ENCODE measurements around the gene DRC7. TPM values are rescaled to one million over a fixed set of nuclear protein-coding genes. Genes with fewer than 3 reads are reported as not detected.

Gene DRC7
- total and polyA plus RNA-seq, 4 donors, result 0.06 to 1.8 (median 0.08) TPM; not detected in 1

- H3K9ac ChIP-seq (ENCODE audit: low read depth in 1 of 2, low read length in 2 of 2), result no peak overlapping the region
- H3K27me3 ChIP-seq (ENCODE audit: control insufficient read depth in 4 of 4, insufficient read depth in 4 of 4, low read length in 3 of 4), result no peaks in the 10 kb centered on the region
- H3K27ac ChIP-seq (ENCODE audit: low read depth in 1 of 2, low read length in 2 of 2), result no peak overlapping the region
- peaks cover 0 to 3% (median 2%) of the 10 kb centered on the region in 4 donors for H3K4me1 ChIP-seq (ENCODE audit: control insufficient read depth in 4 of 4, insufficient read depth in 4 of 4, low read length in 3 of 4)
- no peaks in the 10 kb centered on the region for H3K36me3 ChIP-seq (ENCODE audit: control insufficient read depth in 4 of 4, insufficient read depth in 3 of 4, low read depth in 1 of 4, low read length in 3 of 4)
- no peak for TF ChIP-seq HNF4G (IDR thresholded peaks at IDR 0.05)
- no peak for TF ChIP-seq SP1 (IDR thresholded peaks at IDR 0.05)
- no peak for TF ChIP-seq YY1 (IDR thresholded peaks at IDR 0.05)
- TF ChIP-seq MAX (IDR thresholded peaks at IDR 0.05), result no peak
- TF ChIP-seq CTCF (IDR thresholded peaks at IDR 0.05; ENCODE audit: low read depth, low read length, missing input control), result no peak
- 93% methylated on average over 20 of the region's 20 CpGs for WGBS
- no peaks in the 10 kb centered on the region for H3K9me3 ChIP-seq (ENCODE audit: control insufficient read depth in 4 of 4, low read length in 3 of 4)
- no peak for DNase-seq (ENCODE audit: low spot score)
- no peak overlapping the region for H3K4me3 ChIP-seq (ENCODE audit: low read depth in 1 of 3, low read length in 3 of 3)
Measured at GRCh38 chr16:57661936-57662906, 32.4 kb upstream of the DRC7 start.

GRCh38 chr16:57663436-57663835, 31.2 kb upstream of the DRC7 start:
- H3K27me3 ChIP-seq (ENCODE audit: control insufficient read depth in 4 of 4, insufficient read depth in 4 of 4, low read length in 3 of 4), result no peaks in the 10 kb centered on the region
- H3K9me3 ChIP-seq (ENCODE audit: control insufficient read depth in 4 of 4, low read length in 3 of 4), result no peaks in the 10 kb centered on the region
- 94% methylated on average over 21 of the region's 21 CpGs for WGBS
- no peak overlapping the region for H3K27ac ChIP-seq (ENCODE audit: low read depth in 1 of 2, low read length in 2 of 2)
- no peak overlapping the region for H3K4me3 ChIP-seq (ENCODE audit: low read depth in 1 of 3, low read length in 3 of 3)
- DNase-seq (ENCODE audit: low spot score), result no peak
- H3K4me1 ChIP-seq (ENCODE audit: control insufficient read depth in 4 of 4, insufficient read depth in 4 of 4, low read length in 3 of 4), result peaks cover 0 to 12% (median 7%) of the 10 kb centered on the region in 4 donors
- no peaks in the 10 kb centered on the region for H3K36me3 ChIP-seq (ENCODE audit: control insufficient read depth in 4 of 4, insufficient read depth in 3 of 4, low read depth in 1 of 4, low read length in 3 of 4)
- no peak overlapping the region for H3K9ac ChIP-seq (ENCODE audit: low read depth in 1 of 2, low read length in 2 of 2)
- TF ChIP-seq EGR1 (IDR thresholded peaks at IDR 0.05; ENCODE audit: low read depth in 2 of 2), result no peak

GRCh38 chr16:57663917-57664661, 30.5 kb upstream of the DRC7 start:
- H3K36me3 ChIP-seq (ENCODE audit: control insufficient read depth in 4 of 4, insufficient read depth in 3 of 4, low read depth in 1 of 4, low read length in 3 of 4), result no peaks in the 10 kb centered on the region
- 93% methylated on average over 15 of the region's 15 CpGs for WGBS
- H3K27ac ChIP-seq (ENCODE audit: low read depth in 1 of 2, low read length in 2 of 2), result no peak overlapping the region
- no peak for DNase-seq (ENCODE audit: low spot score)
- H3K4me3 ChIP-seq (ENCODE audit: low read depth in 1 of 3, low read length in 3 of 3), result no peak overlapping the region
- H3K9ac ChIP-seq (ENCODE audit: low read depth in 1 of 2, low read length in 2 of 2), result no peak overlapping the region
- peaks cover 0 to 12% (median 7%) of the 10 kb centered on the region in 4 donors for H3K4me1 ChIP-seq (ENCODE audit: control insufficient read depth in 4 of 4, insufficient read depth in 4 of 4, low read length in 3 of 4)
- no peaks in the 10 kb centered on the region for H3K9me3 ChIP-seq (ENCODE audit: control insufficient read depth in 4 of 4, low read length in 3 of 4)
- H3K27me3 ChIP-seq (ENCODE audit: control insufficient read depth in 4 of 4, insufficient read depth in 4 of 4, low read length in 3 of 4), result no peaks in the 10 kb centered on the region
- TF ChIP-seq TAF1 (conservative IDR thresholded peaks at IDR 0.05) (no peak), NR2F2 (IDR thresholded peaks at IDR 0.05) (no peak), RXRA (IDR thresholded peaks at IDR 0.05) (no peak), SP1 (IDR thresholded peaks at IDR 0.05) (no peak), MAX (IDR thresholded peaks at IDR 0.05) (no peak), YY1 (IDR thresholded peaks at IDR 0.05) (no peak), RAD21 (IDR thresholded peaks at IDR 0.05) (no peak), CTCF (IDR thresholded peaks at IDR 0.05; ENCODE audit: low read depth, low read length, missing input control) (no peak), REST (IDR thresholded peaks at IDR 0.05) (no peak)
- TF ChIP-seq, protein P1, sequence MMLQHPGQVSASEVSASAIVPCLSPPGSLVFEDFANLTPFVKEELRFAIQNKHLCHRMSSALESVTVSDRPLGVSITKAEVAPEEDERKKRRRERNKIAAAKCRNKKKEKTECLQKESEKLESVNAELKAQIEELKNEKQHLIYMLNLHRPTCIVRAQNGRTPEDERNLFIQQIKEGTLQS (IDR thresholded peaks at IDR 0.05), result no peak
- TF ChIP-seq, protein P2, sequence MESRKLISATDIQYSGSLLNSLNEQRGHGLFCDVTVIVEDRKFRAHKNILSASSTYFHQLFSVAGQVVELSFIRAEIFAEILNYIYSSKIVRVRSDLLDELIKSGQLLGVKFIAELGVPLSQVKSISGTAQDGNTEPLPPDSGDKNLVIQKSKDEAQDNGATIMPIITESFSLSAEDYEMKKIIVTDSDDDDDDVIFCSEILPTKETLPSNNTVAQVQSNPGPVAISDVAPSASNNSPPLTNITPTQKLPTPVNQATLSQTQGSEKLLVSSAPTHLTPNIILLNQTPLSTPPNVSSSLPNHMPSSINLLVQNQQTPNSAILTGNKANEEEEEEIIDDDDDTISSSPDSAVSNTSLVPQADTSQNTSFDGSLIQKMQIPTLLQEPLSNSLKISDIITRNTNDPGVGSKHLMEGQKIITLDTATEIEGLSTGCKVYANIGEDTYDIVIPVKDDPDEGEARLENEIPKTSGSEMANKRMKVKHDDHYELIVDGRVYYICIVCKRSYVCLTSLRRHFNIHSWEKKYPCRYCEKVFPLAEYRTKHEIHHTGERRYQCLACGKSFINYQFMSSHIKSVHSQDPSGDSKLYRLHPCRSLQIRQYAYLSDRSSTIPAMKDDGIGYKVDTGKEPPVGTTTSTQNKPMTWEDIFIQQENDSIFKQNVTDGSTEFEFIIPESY (IDR thresholded peaks at IDR 0.05), result no peak
